Measurements from ENCODE around the gene GRIP1.
A peak's percentile ranks its signal among the peaks of the same experiment; 100 is the strongest.
"Not testable (repeated sequence)": the region's sequence is repeated elsewhere in the genome, so short reads cannot be mapped to it uniquely, and the experiment has no call there.

GRIP1 gene

DNA sequence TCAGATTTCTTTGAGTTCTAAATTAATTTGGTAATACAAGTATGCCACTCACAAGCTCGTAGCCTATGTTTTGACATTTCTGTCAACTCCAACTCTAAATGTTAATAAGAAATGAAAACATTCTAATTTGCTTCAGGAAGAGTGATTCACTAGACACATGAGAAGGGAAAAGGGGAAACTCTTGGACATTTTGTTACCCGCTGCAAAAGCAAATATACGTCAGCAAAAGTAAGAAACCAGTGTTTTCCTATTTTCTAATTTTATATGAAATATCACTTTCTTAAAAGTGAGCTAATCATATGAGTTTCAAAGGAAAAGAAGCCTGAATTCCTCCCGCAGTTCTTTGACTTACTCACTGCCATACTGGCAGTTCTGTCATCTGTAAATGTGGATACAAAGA is 162.3 kb downstream of the GRIP1 start:
- no peak for DNase-seq (ENCODE audit: low read depth)

DNA sequence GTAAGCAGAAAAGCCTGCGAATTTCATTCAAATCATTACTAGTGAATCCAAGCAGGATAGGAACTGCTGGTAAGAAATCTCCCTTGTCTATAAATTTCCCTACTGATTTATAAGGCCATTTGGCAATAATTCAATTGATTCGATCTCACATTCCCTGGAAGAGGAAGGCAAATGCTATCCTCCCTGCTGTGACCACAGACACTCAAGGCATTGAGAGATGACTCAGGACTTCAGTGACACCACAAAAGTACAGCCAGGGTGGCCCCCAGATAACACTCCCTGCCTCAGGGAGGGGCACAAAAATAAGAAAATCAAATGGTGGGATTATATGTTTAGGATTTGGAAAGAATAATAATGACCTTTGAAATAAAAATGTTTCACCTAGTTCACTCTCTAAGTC is 162.7 kb downstream of the GRIP1 start:
- DNase-seq (ENCODE audit: low read depth): peak; percentile 36

DNA sequence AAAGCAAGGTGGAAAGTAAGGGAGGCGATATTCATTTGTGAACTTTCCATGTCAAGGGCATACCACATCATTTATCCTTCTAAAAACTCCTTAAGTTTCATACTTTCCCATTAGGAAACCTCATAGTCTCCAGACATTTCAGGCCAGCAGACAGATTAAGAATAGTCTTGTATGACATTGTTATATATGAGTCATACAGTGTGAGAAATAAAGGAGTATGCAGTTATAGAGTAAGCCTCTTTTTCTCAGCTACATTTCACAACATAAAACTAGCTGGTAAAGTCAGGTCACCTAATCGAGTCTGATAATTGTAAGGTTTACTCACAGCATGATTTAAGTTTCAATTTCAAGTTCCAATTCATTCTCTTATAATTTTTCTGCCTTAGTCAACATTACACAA is 164.3 kb downstream of the GRIP1 start:
- peak; percentile 70 for DNase-seq (ENCODE audit: low read depth)

DNA sequence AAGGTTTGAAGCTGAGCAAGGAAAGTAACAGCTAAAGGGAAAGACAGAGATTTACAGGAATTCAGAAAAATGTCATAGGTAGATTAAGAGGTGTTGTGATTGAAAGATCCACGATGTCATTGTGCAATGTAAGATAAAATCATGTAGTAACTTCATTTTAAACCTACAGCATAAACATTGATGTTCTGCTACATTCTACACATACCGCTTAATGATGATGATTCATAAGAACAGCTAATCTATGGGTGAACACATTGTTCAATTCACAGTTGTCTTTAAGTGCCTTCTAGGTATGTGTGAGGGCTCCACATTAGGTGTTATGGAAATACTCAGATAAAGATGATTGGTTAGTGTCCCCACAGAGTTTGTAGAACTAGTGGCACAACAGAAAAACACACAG is 170.9 kb downstream of the GRIP1 start:
- peak; percentile 7 for DNase-seq (ENCODE audit: low read depth)

DNA sequence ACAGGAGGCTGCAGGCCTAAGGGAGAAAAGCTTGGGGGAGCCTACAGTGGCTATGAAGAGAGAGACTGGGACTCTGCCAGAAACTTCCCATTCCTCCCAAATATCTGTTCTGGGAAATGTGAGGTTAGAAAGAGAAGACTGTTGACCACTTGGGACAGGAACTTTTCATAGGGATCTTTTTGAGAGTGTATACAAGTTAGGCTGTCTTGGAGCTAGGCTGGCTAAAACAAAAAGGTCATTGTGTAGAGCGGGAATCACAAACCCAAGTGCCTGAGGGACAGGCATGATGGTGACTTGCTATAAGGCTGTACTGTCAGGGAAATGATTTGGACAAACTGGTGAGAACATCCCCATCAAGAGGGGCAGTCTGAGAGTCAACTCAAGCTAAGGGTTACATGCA is 175.1 kb downstream of the GRIP1 start:
- no peak for DNase-seq (ENCODE audit: low read depth)

DNA sequence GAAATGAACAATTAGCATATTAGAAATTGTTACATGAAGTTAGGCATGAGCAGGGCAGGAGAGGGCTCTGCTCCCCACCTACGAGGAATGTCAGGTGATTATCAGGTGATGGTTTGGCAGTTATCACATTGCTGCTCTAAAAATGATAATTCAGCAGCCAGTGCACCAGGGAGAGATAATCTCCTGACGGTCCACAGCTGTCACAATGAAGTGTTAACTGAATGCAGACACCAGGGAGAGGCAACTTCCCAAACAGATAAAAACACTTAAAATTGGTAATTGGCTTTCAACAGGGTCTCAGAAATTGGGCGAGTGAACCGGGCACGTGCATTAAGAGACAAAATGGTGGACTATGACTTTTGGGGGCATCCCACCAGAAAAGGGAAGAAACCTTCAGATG is 176.0 kb downstream of the GRIP1 start:
- no peak for DNase-seq (ENCODE audit: low read depth)

DNA sequence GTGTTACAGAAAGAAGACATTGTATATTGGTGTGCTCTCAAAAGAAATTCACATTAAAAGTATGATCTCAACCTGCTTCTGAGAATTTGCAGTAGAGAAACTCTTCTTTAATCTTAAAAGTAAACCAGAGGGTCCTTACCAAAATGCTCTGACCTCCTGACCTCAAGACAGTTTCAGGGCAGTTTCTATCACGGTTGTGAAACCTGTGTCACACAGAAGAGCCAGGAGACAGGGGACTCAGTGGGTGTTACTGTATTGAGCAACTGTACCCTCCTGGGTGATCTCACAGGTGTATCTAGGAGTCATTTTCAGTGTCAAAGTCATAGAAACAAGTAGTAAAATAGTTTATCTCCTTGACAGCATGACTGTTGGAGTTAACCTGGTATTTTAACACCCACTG is 178.0 kb downstream of the GRIP1 start:
- DNase-seq (ENCODE audit: low read depth): no peak

DNA sequence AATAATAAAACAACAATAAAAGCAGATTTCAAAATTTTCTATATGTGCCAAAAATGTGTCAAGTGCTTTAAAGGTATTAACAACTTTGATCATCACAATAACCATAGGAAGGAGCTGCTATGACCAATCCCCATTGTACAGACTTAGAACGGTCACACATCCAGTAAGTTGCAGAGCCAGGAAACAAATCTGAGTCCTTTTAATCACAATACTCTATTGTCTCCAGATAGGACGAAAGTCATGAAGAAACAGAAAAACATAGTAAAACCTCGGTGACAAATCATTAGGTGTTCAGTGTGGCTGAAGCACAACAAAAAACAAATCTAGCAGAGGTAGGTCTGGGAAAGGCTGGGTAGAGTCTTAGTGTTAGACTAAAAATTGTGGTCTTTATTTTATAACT is 178.8 kb downstream of the GRIP1 start:
- no peak for DNase-seq (ENCODE audit: low read depth)

DNA sequence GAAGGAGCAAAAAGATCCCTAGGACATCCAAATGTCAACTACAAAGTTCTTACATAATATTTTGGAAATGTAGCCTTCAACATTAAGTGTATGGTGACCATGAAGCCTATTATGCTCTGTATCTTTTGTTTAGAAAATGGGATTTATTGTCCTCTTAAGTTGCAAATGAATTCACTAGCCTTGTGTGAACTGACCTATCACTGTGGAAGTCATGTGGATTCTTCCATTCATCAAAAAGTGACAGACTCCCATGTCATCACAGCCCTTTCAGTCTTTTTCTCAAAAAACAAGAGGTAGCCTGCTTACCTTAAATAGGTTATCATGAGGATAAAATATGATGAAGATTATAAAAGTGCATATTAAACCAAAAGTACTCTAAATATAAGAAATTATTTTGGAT is 179.9 kb downstream of the GRIP1 start:
- no peak for DNase-seq (ENCODE audit: low read depth)

DNA sequence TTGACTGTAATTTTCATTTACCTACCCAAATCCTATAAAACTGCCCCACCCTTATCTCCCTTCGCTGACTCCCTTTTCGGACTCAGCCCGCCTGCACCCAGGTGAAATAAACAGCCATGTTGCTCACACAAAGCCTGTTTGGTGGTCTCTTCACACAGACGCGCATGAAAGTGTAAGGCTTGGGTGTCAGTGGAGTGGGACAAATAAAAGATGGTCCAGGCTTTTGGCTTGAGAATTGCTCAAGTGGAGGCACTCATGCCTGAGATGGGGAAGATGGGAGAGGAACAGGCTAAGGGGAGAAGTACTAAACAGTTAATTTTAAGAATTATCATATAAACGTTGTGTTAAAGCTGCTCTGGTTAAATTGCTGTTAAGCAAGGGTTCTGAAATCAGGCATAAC is 180.8 kb downstream of the GRIP1 start:
- not testable (repeated sequence) for DNase-seq (ENCODE audit: low read depth)

DNA sequence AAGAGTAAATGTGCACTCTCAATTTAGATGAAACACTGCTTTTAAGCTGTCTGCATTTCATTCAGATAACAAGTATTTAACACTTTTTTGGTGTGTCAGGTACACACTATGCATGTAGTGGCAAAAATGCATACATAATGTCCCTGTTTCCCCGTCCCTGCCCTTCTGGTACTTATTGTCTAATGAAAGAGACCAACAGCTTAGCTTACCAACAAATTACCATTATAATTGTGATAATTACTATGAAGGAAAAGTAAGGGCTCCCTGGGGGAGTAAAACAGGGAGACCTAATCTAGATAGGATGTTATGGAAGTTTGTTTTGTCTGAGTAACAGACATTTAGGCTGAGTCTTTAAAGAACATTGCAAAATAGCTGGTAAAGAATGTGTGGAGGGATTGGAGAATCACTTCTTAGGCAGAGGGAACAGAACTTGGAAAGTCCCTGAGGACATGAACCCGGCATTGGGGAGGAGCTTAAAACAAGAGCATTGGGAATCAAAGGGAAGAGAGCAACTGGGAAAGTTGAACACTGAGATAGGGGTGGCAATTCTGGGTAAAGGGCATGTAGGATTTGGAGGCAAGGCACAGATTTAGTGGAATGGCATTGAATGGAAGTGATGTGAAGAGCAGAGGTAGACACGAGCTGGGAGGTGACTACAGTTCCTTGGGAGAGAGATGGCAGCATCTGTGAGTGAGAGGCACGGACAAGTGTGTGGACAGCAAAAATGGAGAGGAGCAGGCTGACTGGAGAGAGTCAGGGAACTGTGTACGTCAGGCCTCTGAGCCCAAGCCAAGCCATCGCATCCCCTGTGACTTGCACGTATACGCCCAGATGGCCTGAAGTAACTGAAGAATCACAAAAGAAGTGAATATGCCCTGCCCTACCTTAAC is 181.6 kb downstream of the GRIP1 start:
- no peak for DNase-seq (ENCODE audit: low read depth)

DNA sequence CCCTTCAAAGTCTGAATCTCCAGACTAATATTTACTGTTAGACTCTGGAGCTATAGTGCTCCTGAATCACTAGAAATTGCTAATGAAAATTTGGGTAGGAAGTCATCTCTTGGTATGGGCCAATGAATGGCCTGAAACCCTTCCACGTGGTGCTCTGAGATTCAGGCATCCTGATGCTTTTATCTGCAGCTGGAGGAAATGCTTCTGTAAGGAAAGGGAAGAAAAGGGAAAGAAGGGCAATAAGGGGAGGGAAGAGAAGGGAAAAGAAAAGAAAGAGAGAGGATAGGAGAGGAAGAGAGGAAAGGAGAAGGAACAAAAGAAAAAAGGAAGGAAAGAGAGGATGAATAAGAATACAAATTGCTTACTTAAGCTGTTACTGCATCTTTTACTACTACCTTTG is 182.3 kb downstream of the GRIP1 start:
- no peak for DNase-seq (ENCODE audit: low read depth)

DNA sequence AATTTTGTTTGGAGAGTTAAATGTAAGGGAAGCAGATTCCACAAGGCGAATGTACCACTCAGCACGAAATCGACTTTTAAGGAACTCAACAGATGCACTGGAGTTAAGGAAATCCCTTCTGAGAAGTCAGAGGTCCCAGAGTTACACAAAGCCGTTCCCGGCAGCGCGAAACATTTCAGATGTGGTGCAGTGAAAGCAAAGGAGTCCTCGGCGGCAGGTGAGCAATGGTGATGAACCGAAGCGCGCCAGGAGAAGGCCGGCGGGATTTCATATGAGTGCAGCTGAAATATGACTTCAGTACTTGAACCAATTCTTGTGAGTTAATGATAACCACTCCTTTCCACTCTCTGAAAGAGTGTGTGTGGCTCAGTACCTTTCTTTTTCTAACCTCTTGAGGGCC is 183.2 kb downstream of the GRIP1 start:
- no peak for DNase-seq (ENCODE audit: low read depth)

DNA sequence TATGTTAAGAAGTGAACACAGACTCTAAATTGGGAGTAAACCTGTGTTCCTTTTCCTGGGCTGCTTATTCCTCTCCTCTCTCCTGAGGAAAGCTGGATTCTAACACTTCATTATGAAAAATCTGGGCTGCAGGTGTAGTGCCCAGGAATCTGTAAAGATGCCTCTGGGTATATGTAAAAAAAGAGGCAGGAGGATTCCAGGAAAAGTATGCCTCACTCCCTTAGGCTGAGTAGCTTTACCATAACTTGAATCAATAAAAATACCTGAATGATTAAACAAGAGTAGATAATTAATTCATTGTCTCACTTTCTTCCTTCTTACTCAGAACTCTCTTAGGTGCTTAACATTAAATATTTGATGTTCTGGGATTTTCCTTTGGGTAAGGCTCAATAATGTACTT is 185.1 kb downstream of the GRIP1 start:
- DNase-seq (ENCODE audit: low read depth): no peak

DNA sequence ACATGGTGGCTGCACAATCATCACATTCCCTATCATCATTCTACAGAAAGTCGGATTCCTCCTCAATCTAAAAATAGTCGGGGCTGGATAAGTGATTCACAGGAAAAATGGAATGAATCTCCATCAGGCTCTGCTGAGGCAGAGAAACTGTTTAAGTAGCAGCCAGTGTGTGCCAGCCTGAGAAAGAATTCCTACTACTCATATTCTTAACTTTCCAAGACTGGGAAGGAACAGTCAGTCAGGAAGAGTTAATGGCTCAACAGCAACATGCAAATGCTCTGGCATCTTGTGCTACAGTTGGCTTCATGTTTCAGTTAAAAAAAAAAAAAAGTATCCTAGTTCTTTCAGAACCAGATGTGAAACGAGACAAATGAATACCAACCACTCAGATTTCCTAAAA is 187.0 kb downstream of the GRIP1 start:
- DNase-seq (ENCODE audit: low read depth): no peak

DNA sequence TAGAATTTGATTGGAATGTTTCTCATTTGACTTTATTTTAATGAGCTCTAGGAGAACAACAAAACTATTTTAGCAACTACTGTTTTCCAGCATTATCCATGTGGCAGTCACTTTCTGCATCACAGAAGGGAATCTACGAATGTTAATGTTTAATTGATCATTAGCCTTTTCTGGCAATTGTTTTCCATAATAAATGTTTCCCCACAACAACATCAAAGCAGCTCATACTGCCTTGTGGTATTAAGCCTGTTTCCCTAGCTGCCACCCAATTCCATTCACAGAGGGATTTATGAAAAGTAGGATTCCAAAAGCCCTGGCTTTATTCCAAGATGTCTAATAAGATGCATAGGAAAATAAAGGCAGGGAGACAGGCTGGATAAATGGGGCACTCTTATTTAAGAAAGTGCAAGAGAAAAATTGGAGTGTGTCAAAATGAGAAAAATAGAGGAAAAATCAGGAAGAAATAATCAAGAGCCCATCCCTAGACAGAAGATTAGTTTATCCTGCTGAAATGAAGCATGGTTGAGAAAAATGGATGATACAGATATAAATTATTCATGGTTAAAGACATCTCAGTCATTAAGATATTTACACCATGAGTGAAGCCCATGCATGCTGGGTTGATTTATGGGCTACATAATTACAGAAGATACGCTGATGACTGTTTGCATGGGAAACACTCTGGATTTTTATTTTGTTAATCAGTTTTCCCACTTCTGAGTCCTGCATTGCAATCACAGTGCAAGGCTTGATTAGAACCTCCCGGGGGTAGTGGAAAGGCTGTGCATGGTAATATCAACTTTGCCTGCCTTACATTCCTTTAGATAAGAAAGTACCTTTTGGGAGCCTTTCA is 196.3 kb downstream of the GRIP1 start:
- DNase-seq (ENCODE audit: low read depth): no peak

DNA sequence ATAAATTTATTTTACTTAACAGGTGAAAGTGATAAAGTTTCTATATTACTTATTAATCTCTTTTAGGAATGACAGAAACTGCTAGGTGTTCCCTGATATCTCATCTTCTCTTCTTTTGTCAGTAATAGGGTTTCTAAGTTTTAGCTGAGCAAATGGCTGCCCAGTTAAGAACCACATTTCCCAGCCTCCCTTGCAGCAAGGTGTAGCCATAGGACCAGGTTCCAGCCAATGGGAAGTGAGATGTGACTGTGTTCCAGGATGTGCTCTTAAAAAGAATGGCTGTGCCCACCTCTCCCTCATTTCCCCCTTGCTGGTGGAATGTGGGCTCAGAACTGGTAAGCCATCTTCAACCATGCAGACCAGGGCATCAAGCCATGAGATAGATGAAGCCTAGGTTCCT is 210.9 kb downstream of the GRIP1 start:
- peak; percentile 5 for DNase-seq (ENCODE audit: low read depth)

DNA sequence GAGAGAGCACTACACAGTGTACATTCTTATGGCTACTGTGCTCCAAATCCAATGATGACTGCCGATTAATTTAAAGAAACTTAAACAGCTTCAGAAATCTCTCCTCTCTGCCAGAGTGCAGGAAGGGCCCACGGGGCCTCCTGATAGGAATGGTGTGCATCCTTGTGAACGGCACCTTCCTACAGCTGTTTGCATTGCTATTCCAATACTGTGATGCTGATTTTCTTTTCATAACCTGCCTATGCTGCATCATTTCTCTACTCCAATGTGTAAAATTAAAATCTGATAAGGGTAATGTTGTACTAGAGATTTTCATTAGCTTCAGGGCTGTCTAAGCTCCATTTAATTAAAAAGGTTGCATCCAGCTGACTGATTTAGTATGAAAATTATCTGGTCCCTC is 217.5 kb downstream of the GRIP1 start:
- DNase-seq (ENCODE audit: low read depth): no peak

DNA sequence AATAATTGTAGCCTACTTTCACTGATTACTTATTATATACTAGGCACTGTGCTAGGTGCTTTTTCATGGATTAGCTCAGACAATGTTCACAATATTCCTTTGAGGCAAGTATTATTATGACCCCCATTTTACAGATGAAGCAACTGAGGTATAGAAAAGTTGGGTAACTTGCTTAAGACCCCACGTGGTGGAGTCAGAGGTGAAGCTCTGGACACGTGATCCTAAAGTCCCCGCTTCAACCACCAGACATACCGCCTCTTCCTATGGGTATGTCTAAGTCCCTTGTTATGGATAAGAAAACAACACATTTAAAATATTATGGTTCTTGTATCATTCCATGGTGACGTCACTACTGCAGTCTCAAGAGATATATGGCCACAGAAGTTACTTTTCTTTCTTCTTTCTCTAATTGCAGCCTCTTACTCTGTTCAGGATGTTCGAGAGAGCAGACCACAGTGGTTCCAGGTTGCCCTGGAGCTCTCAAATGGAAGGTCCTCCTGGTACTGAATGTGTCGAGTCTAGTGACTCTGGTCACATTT is 218.9 kb downstream of the GRIP1 start:
- DNase-seq (ENCODE audit: low read depth): no peak

DNA sequence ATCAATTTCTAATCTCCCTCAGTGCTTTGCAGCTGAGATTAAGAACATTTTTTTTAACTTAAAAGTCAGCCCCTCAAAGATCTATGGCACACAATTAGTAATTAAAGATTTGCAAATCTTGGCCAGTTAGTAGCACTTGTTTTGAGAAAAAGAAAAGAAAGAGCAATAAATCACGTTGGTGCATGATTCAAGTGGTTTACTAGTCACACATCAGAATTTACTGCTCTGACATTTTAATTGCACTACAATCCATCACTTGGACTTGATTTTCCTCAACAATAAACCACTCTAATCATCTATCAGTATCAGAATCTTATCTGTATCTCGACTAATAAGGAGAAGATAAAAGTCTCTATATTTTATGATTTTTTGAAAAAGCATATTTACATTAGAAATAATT is 222.3 kb downstream of the GRIP1 start:
- DNase-seq (ENCODE audit: low read depth): no peak

DNA sequence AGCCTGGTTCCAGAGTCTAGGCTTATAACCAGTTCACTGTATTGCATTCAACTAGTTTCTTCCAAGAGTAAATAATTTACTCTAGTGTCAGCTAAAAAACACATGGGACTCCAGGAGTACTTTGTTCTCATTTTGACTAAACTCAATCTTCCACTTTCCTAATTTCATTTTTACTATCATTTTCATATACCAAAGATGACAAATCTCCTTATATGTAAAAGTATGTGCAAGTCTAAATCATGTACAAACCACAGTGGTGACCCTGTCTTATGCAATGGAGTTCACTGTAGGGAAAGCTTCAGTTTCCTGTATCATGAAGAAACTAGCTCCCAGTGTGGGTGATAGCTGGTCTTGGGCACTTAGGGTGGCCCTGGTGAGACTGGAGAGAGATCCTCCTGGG is 225.0 kb downstream of the GRIP1 start:
- peak; percentile 28 for DNase-seq (ENCODE audit: low read depth)

DNA sequence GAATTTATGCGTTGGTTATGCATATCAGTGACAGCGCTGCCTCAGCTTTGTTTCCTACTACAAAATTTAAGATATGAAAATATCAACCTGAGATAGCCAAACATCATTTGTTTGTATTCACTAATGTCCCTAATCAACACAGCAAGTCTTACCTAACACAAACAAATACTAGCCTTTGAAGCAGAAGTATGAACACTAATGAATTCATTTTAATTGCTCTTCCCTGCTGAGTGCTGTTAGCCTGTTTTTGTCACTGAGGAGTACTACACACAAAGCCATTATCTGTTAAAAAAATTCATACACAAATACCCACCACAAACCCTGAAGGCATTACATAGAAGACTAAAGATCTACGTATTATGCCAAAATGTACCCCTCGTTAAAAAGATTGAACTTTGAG is 225.8 kb downstream of the GRIP1 start:
- no peak for DNase-seq (ENCODE audit: low read depth)

DNA sequence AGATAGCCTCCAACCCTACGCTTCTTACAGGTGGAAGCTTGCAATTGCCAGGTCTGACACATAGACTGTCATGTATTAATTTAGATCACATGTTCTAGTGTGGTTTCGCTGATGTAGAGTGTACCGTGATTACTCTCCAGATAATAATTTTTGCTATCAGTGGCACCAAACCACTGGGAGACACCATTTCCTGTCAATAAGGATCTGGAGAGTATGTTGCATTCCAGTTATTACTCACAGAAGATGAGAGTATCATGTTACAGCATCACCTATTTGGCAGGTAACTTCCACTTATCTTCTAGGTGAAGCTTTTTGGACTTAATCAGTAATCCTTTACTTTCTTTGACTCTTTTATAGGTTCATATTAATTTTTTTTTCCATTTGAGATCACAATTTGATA is 229.3 kb downstream of the GRIP1 start:
- DNase-seq (ENCODE audit: low read depth): no peak
